C4-2B (cell line): Measurements from ENCODE around the gene TTC16.
A peak's percentile ranks its signal among the peaks of the same experiment; 100 is the strongest.

Source experiments
- ZFX ChIP-seq: fragments of 450-650 bp; IDR thresholded peaks from 2 replicates; pipeline ENCODE4 v1.6.1; 2017
- TF ChIP-seq, protein P1 (sequence below): fragments of 450-650 bp; conservative IDR thresholded peaks from 2 replicates; pipeline ENCODE4 v1.5.1; 2017; ENCODE audit warnings: mild to moderate bottlenecking

GRCh38 chr9:127715470-127716337 is at the start of gene TTC16, which contains the start of gene PTRH1:
- TF ChIP-seq, protein P1, sequence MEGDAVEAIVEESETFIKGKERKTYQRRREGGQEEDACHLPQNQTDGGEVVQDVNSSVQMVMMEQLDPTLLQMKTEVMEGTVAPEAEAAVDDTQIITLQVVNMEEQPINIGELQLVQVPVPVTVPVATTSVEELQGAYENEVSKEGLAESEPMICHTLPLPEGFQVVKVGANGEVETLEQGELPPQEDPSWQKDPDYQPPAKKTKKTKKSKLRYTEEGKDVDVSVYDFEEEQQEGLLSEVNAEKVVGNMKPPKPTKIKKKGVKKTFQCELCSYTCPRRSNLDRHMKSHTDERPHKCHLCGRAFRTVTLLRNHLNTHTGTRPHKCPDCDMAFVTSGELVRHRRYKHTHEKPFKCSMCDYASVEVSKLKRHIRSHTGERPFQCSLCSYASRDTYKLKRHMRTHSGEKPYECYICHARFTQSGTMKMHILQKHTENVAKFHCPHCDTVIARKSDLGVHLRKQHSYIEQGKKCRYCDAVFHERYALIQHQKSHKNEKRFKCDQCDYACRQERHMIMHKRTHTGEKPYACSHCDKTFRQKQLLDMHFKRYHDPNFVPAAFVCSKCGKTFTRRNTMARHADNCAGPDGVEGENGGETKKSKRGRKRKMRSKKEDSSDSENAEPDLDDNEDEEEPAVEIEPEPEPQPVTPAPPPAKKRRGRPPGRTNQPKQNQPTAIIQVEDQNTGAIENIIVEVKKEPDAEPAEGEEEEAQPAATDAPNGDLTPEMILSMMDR = no peak
- TF ChIP-seq ZFX = peak; percentile 55; the same call in 1 of the 2 replicates
